Right lobe of liver (tissue), 4 donors: ENCODE measurements around the gene C2CD2L.

Source experiments
- CTCF ChIP-seq, 4 donors: fragments of 200-600 bp in 3 of 4; fragments of 450-650 bp in 1 of 4; IDR thresholded peaks; one replicate each; pipeline versions ENCODE4 v1.5.1 to v1.8.0; 2016 to 2022; ENCODE audit warnings: antibody characterized with exemption in 4 of 4, mild to moderate bottlenecking in 2 of 4
- POLR2A ChIP-seq: fragments of 450-650 bp; IDR thresholded peaks from one replicate; pipeline ENCODE4 v1.6.1; 2017; ENCODE audit warnings: antibody characterized with exemption, mild to moderate bottlenecking
- donor health status: DM: no; HTN: no; CAD: no.
- donor health status: DM: no; HTN: no; CAD: no.
- donor health status: DM: no; HTN: yes; CAD: no.

GRCh38 chr11:119156496-119156895, 49.4 kb downstream of the C2CD2L start:
- TF ChIP-seq CTCF (IDR thresholded peaks at IDR 0.05) (no peak), POLR2A (no peak)
